Thyroid gland (tissue), 4 donors: Measurements from ENCODE around the gene XRCC4.

Source experiments
- CTCF ChIP-seq, 6 experiments: fragments of 200-600 bp in 3 of 6; fragments of 450-650 bp in 3 of 6; sonication (generic) in 3 of 6; IDR thresholded peaks; one replicate each; pipeline ENCODE4 v1.5.1; 2016 to 2019; ENCODE audit warnings: antibody characterized with exemption in 6 of 6, mild to moderate bottlenecking in 2 of 6, inconsistent platforms in 1 of 6, moderate library complexity in 1 of 6
- POLR2A ChIP-seq, 2 donors: fragments of 450-650 bp; IDR thresholded peaks; one replicate each; pipeline ENCODE4 v1.6.1; 2017; ENCODE audit warnings: antibody characterized with exemption in 2 of 2, mild to moderate bottlenecking in 2 of 2, moderate library complexity in 1 of 2

GRCh38 chr5:83156001-83156400 lies 78.7 kb downstream of the XRCC4 start:
- TF ChIP-seq POLR2A (IDR thresholded peaks at IDR 0.05) (no peak), CTCF (IDR thresholded peaks at IDR 0.05) (no peak)
